Activated T-cell treated with anti-CD3 and anti-CD28 coated beads for 24 hours (primary cell): ENCODE results near the gene MCOLN3.

Source experiments
- DNase-seq: peaks from one replicate; pipeline ENCODE4 v3.0.0-alpha.2; 2020; ENCODE audit warnings: low read depth

The MCOLN3 gene, protein sequence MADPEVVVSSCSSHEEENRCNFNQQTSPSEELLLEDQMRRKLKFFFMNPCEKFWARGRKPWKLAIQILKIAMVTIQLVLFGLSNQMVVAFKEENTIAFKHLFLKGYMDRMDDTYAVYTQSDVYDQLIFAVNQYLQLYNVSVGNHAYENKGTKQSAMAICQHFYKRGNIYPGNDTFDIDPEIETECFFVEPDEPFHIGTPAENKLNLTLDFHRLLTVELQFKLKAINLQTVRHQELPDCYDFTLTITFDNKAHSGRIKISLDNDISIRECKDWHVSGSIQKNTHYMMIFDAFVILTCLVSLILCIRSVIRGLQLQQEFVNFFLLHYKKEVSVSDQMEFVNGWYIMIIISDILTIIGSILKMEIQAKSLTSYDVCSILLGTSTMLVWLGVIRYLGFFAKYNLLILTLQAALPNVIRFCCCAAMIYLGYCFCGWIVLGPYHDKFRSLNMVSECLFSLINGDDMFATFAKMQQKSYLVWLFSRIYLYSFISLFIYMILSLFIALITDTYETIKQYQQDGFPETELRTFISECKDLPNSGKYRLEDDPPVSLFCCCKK

DNA sequence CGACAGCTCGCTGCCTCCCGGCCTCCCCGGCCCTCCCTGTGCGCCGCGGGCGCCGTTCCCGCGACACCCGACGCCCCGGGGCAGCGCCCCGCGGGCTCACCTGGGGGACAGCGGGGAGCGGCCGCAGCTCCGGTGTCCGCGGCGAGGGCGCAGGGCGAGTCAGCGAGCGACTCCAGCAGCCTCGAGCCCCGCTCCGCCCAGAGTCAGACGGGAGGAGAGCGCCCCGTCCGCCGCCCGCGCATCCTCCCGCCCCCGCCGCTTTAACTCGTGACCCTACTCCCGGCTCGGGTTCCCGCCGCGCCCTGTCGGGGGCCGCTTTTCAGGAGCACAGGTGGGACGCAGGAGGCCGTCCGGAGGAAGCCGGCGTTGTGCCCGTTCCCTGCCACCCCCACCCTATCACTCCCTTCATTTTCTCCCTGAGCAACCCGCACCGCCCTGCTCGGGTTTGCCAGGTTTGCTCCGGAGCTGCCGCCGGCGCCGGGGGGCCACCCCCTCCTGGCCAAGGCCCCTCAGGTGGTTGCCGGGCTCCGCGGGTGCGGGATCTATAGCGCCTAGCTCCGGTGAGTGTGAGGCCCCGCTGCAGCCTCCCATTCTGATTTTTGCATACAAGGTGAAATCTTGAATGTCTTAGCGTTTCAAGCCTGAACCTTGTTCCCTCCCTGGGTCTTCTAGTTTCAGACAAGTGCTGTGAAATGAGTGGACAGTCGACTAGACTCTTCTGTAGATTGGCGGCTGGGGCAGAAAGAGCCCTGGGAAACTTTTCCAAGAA is at the start of gene MCOLN3:
Gene MCOLN3 (minus strand): TSS at position 205 of the 769 bp plus-strand sequence. CDS start 3,140 bp downstream, outside the sequence.
- no peak for DNase-seq

DNA sequence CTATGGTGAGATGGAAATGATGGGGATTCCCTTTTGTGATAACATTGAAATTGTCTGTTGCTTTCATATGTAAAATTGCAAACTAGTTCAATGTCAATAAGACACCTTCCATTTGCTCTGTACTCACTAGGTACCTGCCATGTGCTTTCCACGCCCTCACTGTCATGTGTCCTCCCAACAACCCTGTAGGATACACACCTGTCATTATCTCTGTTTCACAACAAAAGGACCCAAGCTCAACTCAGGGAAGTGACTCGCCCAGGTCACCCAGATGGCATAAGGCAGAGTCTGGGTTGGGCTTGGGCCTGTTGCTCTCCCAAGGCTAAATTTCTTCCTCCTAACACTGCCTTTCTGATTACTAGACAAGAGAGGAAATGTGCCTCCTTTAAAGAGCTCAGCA is 45.3 kb upstream of the MCOLN3 start:
- DNase-seq, result no peak

DNA sequence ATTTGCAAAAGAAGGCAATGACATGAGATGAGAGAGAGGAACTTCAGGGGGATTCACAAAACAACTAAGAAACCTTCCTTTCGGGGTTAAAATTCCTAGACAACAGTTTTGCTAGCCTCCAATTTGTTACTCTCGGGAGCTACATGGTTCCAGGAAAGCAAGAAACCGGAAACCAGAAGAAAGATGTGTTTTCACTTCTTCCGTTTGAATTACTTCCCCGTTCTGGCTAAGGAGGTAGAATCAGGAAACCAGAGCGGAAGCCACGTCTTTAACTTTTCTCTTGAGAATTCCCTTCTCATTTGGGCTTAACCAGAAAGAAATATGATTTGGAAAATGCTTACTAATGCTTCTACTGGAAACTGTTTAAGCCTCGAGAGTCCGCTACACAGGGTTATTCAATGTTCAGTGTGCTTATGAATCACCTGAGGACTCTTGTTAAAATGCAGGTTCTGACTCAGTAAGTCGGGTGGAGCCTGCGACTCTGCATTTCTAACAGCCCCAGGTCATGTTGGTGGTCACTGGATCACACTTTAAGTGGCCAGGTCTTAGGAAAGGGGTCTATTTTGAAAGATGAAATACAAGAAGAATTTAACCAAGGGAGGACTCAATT is 43.5 kb upstream of the MCOLN3 start:
- DNase-seq, result no peak

DNA sequence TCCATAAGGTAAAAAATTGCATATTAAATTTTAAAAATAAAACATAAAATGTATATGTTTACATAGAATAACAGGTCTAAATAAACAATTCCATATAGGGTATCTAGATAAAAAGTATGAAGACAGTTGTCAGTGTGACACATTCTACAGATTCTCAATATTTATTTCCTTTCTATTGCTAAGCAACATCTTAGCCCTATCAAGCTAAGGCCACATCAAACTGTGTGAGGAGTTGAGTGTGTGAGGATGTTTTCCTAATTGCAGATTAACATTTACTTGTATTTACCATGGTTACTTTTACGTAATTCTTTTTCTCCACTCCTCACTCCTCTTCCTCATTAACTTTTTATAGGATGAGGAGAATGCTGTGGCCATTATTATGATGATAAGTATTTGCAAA is 41.9 kb upstream of the MCOLN3 start:
- no peak for DNase-seq

DNA sequence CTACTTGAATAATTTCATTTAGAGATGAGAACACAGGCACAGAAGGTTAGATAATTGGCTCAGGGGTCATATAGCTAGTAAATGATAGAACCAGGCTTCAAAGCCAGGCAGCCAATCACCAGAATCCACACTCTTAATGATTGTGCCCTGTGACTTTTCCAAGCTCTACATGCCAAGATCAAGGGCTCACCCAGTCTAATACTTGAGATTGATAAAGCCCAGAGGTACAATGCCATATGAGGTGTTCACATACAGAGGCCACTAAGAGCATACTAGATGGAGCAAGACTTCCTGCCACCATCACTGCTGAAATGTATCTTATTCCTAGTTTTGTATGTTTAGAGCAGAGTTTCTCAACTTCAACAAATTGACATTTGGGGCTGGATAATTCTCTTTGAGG is 40.9 kb upstream of the MCOLN3 start:
- no peak for DNase-seq

DNA sequence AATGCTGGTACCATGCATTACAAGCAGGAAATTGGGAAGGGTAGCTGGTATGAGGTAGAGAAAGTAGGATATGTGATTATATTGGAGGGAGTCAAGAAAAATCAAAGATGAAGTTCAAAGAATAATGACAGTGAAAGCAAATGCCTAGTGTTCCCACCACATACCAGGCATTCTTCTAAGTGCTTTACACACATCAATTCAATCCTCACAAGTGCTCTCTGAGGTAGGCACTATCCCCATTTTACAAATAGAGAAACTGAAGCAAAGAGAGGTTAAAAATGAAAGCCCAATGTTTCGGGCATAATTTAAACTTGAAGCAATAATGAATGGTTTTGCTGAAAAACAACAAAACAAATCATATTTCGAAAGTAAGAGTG is 40.1 kb upstream of the MCOLN3 start:
- DNase-seq, result no peak

DNA sequence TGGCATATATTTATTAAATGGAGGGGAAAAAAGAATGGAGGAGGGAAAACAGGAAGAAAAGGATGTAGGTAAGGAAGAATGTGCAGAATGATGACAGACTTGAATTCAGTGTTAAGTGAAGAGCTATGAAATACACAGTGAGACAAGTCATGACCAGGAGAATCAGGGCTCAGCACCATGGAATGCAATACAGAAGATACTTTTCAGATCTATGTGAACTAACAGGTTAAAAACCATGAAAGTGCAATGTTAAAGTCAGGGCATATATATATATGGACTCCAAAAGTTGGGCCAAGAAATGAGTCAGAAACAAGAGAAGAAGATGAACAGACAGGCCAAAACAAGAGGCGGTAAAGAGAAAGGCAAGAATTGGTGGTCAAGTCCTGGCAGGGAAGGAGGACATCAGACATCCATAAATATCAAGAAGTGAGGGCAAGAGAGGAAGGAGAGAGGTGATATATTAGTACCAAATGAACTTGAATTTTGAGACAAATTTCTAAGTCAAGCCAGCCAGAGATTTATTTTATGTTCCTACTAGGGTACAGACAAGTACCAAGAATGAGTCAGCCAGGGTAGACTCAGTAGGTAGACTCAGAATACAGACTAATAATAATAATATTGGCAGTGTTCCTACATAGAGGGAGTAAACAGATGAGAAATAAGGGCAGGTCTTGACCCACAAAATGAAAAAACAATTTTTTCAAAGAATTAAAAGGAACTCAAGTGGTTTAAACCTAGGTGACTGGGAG is 39.5 kb upstream of the MCOLN3 start:
- DNase-seq, result no peak

DNA sequence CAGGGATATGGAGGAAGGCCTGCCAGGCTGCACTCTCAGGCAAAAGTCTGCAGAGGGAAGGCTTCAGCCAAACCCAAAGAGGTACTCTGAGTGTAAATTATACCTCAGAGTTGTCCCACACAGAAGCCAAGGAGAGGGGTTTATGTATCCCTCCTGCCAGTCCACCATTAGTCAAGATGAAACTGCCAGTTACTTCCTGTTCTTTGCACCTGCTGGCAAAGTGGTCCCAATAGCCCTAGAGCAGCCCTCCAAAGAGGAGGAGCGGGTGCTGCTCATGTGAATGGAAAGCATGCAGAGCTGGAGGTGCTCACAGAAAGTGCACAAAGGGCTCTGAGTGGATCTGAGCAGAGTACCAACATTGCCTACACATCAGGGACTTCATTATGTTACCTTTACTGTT is 37.1 kb upstream of the MCOLN3 start:
- DNase-seq, result no peak

DNA sequence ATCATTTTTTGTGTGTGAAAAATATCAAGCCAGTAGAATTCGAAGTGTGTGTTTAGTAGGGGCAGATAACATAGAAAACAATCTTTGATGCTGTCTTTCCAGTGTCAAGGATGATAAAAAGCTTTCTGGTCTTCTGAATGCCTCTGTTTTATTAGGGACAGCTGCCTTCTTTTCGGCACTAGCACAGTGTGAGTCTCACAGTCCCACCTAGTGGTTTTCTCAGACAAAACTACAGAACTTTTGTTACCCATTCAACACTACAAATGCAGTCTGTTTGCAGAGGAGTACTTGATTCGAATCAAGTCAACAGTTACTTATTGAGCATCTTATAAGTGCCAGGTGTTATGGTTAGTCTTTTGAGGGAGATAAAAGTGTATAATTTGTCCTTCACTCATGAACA is 30.6 kb upstream of the MCOLN3 start:
- DNase-seq, result no peak

DNA sequence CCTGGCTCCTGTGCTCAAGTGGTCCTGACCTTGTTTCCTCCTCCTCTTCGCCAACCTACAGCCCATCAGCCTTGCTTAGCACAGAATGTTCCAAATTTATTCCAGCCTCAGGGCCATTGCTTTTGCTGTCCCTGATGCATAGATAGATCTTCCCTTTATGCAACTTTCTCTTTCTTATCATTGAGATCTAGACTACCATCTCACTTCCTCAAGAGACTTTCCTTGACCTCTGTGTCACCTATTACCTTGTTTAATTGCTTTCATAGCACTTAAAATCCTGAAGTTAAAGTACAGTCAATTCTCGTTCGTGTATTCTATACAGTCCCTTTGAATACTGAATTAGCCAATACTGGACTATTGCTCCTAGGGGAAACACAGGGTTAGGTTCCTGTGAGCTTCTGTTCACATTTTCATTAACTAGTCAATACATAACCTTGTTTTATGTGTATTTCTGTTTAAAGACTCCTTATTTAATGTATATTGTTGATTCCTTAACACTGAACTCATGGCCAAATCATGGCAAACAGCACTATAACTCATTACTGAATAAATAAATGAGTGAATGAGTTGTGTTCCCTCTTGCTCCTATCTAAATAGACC is 26.2 kb upstream of the MCOLN3 start:
- DNase-seq, result no peak

DNA sequence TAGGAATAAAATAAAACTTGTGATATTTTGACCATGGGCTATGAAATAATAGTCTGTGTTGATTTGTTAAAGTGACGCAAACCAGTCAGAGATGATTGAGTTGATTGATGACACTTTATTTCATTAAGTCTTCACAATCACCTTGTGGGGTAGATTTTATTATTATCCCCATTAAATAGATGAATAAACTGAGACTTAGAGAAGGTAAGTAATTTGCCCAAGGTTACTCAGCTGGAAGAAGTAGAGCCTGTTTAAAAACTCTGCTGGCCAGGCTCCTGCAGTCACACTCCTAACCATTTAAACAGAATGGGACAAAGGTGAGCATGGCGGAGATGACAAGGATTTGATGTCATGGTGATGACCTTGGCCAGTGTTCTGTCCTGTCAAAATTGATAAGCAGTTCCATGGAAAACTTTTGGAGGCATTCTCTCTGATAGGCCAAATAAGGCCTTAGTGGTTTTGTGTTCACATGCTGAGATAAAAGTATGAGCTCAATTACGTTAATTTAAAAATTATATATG is 22.7 kb upstream of the MCOLN3 start:
- no peak for DNase-seq

DNA sequence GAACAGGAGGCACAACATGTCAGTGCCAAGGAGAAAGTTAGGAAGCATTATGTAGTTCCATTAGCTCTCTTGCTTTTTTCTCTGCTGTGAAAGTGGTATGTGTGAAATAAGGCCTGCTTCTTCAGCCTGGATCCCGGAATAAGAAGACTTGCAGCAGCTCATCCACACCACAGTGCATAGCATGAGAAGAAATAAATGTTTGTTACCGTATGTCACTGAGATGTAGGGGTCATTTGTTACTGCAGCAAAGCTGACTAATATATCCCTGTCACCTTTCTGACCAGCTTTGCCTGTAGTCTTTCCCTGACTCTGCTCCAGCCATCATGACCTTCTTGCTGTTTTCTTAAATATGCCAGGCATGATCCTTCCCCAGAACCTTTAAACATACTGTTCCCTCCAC is 20.5 kb upstream of the MCOLN3 start:
- no peak for DNase-seq

DNA sequence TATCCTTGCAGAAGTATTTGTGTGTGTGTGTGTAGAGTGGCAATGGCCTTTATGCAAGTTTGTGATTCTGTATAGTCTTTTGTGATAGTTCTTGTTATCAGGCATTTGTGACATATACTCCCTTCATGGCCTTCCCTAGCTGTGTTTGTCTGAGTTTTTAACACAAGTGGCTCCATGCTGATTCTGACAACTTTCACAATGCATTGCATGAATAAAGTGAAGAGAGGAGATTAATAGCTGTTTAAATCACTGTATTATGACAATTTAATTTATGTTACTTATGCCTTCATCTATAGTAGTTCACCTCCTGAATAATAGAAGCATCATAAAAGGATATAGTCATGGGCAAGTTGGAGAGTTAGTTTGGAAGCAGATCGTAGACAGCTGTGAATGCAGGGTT is 17.2 kb upstream of the MCOLN3 start:
- DNase-seq, result no peak

DNA sequence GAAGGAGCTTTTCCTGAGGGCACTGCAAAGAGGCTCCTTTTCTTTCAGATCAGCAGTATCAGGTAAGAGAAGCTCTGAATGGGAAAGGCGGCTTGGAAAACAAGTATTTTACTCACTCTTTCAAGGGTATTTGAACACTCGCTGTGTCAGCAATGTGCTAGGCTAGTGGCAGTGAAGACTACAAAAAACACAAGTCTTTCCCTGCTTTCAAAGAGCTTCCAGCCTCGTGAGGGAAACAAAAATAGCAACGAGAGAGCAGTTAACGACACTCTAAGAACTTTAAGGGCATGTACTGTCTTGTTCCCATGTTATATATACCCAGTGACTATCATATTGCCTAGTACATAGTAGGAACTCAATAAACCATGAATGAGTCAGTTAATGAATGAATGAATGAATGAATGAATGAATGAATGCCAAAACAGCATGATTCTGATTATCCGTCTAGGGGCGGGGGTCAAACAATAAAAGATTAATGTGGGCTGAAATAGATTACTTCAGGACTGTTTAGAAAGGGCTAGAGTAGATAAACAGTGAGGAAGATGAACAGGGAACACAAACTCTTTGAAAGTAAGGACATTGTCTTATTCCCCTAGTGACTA is 14.2 kb upstream of the MCOLN3 start:
- no peak for DNase-seq

DNA sequence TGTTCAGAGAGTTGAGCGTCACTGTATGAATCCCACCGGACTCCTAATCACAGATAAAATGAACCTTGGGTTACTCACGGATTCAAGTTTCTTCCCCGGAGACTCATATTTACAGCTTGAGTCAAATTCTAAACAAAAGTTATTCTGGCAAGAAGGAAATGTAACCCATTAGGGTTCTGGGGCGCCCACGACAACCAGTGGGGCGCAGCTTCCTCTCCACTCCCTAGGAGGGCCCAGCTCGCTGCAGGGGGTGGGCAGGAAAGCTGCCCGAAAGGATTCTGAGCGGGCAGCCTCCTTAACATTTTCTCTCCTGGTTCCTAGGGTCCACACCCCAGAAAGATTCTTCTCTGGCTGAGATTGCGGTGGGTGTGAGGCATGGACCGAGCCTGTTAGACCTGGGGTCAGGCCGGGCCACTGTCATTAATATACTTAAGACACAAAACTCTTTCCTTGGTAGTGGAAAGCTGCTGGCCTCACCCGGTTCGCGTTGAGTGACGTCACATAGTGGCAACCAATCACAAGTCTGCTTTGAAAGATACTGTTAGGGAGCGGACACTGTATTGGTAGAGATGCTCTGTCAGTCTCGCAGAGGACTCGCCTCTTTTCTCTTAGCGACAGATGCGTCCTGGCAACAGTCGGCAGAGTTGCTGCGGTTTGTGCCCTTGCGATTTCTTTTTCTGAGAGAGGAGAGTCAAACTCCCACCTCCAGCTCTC is 13.6 kb upstream of the MCOLN3 start:
- DNase-seq, result peak; percentile 80

DNA sequence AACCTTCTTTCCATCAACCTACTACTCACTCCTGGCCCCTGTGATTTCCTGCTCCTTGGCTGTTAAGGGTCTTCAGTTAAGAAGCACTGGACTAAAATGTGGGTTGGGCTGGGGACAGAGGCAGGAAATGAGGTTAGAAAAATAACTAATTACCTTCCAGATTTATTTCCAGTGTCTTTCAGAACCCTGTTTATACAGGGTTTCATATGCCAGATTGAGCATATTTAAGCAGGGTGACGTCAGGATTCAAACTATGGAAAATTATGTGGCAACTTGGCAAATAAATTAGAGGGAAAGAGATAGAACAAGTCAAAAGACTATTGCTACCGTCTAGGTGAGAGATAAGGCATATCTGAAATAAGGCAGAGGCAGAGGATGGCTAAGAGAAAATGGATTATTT is 11.7 kb upstream of the MCOLN3 start:
- no peak for DNase-seq

DNA sequence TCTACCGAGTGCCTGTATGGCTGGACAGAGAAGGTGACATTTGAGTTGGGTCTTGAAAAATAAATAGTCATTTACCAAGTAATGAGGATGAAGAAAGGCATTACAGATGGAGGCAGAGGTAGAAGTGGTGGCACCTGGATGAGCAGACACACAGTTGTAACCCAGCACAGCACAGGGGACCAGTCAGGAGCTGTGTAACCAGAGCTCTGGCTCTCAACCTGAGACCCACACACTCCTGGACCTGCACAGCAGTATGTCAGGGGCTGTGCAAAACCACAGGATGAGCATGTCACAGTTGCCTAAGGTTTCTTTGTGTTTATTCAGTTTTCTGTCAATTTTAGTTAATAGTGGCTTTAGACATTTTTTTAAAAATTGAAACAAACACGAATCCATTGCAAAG is 11.3 kb upstream of the MCOLN3 start:
- no peak for DNase-seq

DNA sequence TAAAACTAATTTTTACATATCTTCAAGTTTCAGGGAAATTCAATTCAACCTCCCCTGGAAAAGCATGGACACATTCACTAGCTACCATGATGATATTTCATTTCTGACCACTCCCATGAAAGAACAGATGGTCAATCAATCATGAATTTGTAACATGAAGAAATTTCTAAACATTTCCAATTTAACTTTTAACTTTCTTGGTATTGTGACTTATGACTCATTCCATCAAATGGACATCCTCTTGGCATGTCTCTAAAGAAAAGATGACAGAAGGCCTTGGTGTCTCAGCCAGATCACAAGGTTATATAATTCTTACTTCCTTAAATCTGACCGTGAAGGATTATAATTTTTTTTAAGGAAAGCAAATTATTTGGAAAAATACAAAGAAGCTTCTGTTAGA is 10.5 kb upstream of the MCOLN3 start:
- no peak for DNase-seq

DNA sequence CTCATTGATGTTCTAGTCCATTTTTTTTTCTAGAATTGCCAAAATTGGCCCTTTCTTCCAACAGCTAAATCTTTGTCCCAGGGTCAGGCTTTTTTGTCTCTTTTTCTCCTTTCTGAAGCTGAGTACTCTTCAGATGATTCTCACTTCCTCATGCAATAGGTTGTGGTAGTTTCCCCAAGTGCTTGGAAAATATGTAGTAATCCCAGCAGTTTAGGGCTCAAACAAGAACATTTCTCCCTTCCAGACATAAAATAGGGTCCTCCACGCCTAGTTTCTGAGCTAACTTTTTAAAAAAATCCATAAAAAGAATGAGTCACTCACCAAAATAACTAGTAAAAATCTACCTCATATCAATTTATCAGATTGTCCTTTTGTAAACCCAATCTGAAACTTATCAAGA is 10.0 kb upstream of the MCOLN3 start:
- no peak for DNase-seq

DNA sequence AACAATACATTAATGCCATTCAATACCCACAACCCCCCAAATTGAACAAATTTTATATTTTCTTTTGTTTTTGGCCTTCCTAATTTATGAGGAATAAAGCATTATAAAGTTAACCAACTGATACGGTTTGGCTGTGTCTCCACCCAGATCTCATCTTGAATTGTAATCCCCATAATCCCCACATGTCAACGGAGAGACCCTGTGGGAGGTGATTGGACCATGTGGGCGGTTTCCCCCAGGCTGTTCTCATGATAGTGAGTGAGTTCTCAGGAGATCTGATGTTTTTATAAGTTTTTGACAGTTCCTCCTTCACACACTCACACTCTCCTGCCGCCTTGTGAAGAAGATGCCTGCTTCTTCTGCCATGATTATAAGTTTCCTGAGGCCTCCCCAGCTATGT is 6.4 kb upstream of the MCOLN3 start:
- DNase-seq, result no peak
